AG04450 (cell line): ENCODE results near the gene SRP9. TPM values are rescaled to one million over a fixed set of nuclear protein-coding genes. Genes with fewer than 3 reads are reported as not detected.

Source experiments
- CTCF ChIA-PET: fragments of 300-600, 350-600 bp; formaldehyde crosslinking; extraction: SDS; loops from one replicate; lab custom pipeline; 2022; ENCODE audit warnings: antibody characterized with exemption, inconsistent platforms; lab: Charles Lee
- POLR2A ChIA-PET: fragments of 350-600 bp; formaldehyde crosslinking; extraction: SDS; loops from one replicate; lab custom pipeline; 2021; ENCODE audit warnings: antibody characterized with exemption, inconsistent platforms; lab: Yijun Ruan, JAX
- DNase-seq: peaks from one replicate; pipeline ENCODE4 v3.0.0-alpha.2; 2011; ENCODE audit warnings: low read depth, low spot score
- H3K27ac ChIP-seq: one replicate; pipeline ENCODE4 v1.5.1; 2012; ENCODE audit warnings: low read depth, low read length, control low read depth
- H3K27me3 ChIP-seq: one replicate; pipeline ENCODE4 v1.6.0; 2012; ENCODE audit warnings: low read length; ENCODE audit not compliant: control insufficient read depth, insufficient read depth
- H3K4me3 ChIP-seq: 2 replicates; pipeline ENCODE4 v1.5.1; 2011; ENCODE audit warnings: mild to moderate bottlenecking, low read depth, low read length, control low read depth
- H3K9me3 ChIP-seq: 2 replicates; pipeline ENCODE4 v1.5.1; 2012; ENCODE audit warnings: low read length; ENCODE audit not compliant: control insufficient read depth, insufficient read depth
- CTCF ChIP-seq: IDR thresholded peaks from 2 replicates; pipeline ENCODE4 v1.5.1; 2011; ENCODE audit warnings: low read depth, low read length, control low read depth, inconsistent platforms
- polyA plus RNA-seq: library from polyadenylated mRNA; depleted of rRNA; stranded (reverse); fragments of >200 nt; gene quantifications from 2 replicates; pipeline ENCODE4 v1.2.3, GENCODE V29; 2011

The SRP9 gene
- polyA plus RNA-seq, 1 experiment = 527 TPM

- ChIA-PET CTCF (interaction anchor here (0.8 to 1.1 kb wide), 2 partner anchors 12 to 28 kb away, joined by 3 to 4 read pairs; partner anchors contain the start of gene SRP9), POLR2A (no interaction called here)
- Histone ChIP-seq H3K27me3 (peaks cover 2% of the 10 kb centered on the region), H3K9me3 (no peaks in the 10 kb centered on the region), H3K4me3 (no peak overlapping the region), H3K27ac (no peak overlapping the region)
- no peak for DNase-seq
- no peak for TF ChIP-seq CTCF
Measured at GRCh38 chr1:225749706-225750105, 27.9 kb upstream of the SRP9 start.

- no peak overlapping the region for H3K4me3 ChIP-seq
- no peak for DNase-seq
- CTCF ChIA-PET = interaction anchor here (1.1 kb wide), 1 partner anchor 13 kb away, joined by 3 read pairs; no protein-coding TSS in a partner anchor
- H3K27me3 ChIP-seq = peaks cover 2% of the 10 kb centered on the region
- no peaks in the 10 kb centered on the region for H3K9me3 ChIP-seq
- TF ChIP-seq CTCF = no peak
- no peak overlapping the region for H3K27ac ChIP-seq
- POLR2A ChIA-PET = no interaction called here
Measured at GRCh38 chr1:225750420-225750819, 27.2 kb upstream of the SRP9 start.

- DNase-seq = no peak
- TF ChIP-seq CTCF = no peak
- Histone ChIP-seq H3K27me3 (peaks cover 2% of the 10 kb centered on the region), H3K4me3 (no peak overlapping the region), H3K27ac (no peak overlapping the region), H3K9me3 (no peaks in the 10 kb centered on the region)
- CTCF ChIA-PET = interaction anchor here (0.9 to 2.0 kb wide), 3 partner anchors 14 to 26 kb away, joined by 3 to 5 read pairs (median 3); no protein-coding TSS in a partner anchor
- POLR2A ChIA-PET = no interaction called here
Measured at GRCh38 chr1:225750875-225751824, 26.5 kb upstream of the SRP9 start.

DNA sequence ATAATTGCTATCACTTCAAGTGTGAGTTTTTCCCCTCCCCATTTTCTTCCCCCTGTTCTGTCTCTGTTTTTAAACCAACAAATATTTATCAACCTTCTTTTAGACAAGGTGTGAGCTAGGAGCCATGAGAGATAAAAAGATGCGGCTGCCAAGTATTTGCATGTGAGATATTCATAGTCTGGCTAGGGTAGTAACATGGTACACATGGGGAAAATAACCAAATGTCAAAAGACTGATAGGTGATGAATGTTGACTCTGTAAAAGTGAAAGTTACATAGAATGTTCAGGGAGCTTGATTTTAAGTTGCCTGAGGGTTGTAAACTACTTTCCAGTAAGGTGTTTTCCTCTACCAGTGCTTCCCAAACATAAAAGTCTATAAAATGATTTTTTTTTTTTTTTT lies 25.4 kb upstream of the SRP9 start:
- ChIA-PET POLR2A (no interaction called here), CTCF (interaction anchor here (0.8 to 2.0 kb wide), 3 partner anchors 20 to 277 kb away, joined by 3 to 5 read pairs (median 3); no protein-coding TSS in a partner anchor)
- Histone ChIP-seq H3K27me3 (peaks cover 2% of the 10 kb centered on the region), H3K27ac (no peak overlapping the region), H3K4me3 (no peak overlapping the region), H3K9me3 (no peaks in the 10 kb centered on the region)
- no peak for TF ChIP-seq CTCF
- DNase-seq = no peak
